DMS79 treated with DMSO at 0.1 percent for 48 hours (cell line): ENCODE measurements around the gene ADCY2.

ENCODE experiments used
- DNase-seq: peaks from one replicate; lab custom pipeline; 2025; lab: John Stamatoyannopoulos, UW

ADCY2 gene

DNA sequence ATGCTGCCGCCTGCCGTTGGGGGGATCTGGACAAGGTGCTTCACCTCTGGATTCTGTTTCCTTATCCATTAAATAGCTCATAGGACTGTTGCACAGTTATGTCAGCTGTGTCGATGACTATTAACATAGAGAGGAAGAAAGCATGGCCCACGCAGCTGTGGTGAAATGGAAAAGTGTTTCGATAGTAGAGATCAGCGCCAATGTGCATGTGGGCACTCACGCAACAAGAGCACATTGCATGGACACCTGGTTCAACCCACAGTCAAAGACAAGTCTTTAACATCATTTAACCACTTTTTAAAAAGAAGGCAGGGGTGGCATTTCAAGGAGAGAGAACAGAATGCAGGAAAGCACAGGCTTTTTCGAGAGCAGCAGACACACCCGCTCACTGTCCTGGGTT, 107.6 kb downstream of the ADCY2 start:
- no peak for DNase-seq

DNA sequence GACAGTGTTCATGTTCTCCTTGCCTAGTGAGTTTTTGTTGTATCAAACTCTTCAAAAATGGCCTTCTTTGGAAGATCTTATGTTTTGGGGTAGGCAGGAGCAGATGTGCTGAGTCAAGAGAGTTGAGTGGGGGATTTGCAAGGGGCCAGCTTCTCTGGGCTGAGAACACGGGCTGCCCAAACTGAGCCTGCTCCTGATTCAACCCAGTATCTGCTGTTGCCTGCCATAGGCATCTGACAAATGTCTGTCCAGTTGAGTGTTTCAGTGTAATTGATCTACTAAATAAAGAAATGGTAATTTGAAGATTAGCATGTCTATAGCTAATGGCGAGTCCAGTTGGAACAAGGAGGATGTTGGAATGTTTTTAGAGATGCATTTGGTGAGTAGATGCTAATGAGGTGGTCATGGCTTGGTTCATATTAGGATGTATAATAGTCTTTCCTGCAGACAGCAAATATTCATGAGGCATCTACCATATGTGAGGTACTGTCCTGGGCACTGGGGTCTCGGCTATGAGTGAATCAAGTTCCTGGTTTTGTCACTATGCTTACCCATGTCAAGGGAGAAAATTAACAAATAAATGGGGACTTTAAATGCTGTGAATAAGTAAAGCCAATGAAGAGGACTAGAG, 119.5 kb downstream of the ADCY2 start:
- DNase-seq = no peak

DNA sequence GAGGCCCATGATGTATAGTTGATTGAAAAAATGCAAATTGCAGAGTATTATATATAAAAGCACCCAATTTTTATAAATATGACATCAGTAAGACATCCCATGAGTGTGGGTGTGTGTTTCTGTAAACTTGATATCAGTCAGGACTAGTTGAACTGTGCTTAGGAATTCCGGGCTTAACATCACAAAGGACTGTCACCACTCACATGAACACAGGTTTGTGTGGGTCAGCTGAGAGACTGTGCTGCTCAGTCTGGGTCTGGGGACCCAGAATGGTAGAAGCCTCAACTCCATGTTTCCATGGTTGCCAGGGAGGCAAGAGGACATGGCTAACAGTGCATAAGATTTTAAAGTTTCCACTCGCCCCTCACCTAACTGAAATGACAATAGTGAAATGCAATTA, 120.3 kb downstream of the ADCY2 start:
- DNase-seq = no peak

DNA sequence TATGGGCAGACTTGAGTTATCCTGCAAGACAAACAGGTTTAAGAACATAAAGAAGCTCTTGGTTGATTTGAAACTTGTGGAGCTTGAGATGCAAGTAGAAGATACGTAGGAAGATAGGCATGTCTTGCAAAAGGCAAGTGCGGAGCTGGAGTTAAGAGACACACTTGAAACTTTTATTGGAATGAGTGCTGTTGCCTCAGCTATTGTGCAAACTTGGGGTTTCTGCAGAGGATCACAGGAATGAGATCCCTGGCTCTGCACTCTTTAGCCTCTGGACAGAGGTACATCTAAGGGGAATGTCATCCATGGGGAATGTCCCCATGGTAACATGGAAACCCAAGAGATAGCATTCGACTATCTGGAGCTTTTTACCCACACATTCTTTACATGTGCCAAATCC, 121.1 kb downstream of the ADCY2 start:
- DNase-seq = no peak

DNA sequence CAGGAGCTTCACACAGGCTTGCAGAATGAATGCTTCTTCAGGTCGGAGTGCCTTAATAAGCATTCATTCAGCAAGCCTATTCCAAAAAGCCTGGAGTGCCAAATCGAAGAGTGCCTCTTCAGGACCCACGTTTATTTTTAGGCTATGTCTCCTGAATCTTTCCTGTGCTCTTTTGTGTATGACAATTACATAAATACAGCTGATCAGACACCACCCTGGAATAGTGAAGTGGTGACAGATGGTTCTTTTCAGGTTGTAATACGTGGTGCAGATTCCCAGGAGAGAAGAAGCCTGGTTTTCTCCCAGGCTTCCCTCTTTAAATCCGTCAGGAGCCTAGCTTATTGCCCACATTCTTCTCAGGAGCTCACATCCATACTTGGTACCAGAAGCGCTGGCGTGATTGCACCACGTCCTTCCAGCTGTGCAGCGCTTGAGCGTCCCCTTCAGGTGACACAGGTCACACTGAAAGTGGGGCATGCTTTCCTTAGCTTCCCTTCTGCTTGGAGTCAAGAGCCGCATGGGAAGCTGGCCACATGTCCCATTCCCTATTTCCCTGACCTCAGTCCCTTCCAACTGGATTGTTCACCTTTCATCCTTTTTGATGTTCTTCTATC, 123.1 kb downstream of the ADCY2 start:
- no peak for DNase-seq

DNA sequence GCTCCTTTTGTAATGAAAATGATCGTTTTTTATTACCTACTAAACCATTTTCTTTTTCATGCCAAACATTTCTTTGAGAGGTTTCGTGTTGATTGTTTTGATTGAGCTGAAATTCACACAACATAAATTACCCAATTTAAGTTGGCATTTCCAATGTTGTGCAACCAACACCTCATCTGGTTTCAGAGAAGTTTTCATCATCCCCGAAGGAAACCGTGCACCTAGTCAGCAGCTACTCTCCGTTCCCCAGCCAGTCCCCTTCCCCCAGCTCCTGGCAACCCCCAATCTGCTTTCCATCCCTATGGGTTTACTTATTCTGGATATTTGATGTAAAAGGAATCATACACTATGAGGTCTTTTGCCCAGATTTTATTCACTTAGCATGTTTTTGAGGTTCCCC, 123.6 kb downstream of the ADCY2 start:
- no peak for DNase-seq

DNA sequence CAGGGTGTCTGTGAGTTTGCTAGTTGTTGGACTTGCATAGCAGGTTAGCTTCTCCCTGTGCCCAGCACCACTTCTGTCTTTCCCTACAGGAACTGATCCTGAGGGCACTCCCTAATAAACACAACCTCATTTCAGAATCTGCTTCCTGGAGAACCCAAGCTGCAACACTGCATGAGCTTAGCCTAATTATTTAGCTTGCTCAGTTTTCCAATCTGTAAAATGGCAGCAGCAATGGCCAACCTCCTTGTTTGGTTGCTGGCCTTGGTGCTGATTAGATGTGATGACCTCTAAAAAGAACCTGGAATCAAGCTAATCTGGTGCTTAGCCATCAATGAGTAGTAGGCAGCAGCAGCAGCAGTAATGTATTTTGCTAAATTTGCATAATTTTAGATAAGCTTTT, 133.9 kb downstream of the ADCY2 start:
- DNase-seq = no peak

DNA sequence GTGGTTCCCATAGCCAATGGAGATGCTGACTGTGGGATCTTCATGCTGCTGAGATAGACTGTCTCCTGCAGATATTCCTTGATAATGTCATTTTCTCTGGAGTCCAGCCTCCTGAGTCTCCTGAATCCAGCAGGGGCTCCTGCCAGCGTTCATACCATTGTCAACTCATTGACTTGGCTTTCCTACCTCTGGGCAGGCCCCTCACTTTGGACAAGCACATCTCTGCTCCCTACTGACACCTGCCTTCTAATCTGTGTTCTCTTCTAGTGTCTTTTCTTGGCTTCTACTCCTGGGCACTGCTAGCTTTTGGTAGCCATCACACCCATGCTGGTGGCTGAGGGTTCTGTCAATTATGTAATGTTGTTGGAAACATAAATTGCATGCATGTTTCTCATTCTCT, 138.0 kb downstream of the ADCY2 start:
- no peak for DNase-seq

DNA sequence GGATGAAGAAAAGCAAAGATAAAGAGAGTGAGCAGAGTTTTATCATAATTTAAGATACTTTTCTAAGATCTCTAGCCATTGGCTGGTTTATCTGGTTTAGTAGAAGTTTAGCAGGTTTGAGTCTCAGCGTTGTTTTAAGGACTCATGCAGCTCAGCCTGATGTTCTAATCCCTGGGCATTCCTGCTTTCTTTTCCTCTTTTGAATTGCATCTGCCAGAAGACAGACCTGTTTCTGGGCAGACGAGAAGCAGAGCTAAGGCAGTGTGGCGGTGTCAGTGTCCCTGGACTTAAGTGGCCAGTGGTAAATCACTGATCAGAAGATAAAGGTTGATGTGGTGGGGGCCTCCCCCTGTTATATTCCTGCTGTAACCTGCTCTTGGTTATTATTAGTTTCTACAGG, 138.6 kb downstream of the ADCY2 start:
- DNase-seq = no peak

DNA sequence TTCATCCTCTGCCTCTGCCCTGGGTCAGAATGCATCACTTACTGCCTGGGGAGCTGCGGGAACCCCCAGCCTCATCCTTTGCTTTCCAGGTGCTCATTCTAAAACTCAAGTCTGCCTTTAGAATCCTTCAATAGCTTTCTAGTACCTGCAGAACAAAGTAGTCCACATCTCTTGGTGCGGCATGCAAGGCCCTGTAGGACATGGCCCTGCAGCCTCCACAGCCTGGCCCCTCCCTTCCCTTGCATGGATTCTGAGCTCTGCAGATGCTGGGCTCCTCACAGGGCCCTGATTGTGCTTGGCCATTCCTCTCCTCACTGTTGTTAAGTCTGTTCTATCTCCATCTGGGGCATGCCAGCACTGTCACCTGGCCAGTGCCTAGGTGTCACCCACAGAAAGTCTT, 141.6 kb downstream of the ADCY2 start:
- DNase-seq = no peak

DNA sequence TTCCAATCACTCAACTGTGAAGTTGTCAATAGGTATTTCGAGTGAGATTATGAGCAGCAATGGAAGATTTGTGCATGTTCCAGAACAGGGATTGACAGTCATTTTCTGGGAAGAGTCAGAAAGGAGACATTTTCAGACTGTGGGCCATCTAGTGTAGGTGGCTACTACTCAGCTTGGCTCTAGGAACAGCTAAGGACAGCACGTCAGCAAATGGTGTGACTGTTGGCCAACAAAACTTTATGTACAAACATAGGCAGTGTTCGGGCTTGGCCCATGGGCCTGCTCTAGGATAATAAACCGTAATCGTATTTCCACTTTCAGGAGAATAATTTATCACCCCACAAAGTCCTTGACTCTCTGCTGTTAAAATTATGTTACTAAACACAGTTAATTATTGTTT, 143.6 kb downstream of the ADCY2 start:
- DNase-seq = no peak

DNA sequence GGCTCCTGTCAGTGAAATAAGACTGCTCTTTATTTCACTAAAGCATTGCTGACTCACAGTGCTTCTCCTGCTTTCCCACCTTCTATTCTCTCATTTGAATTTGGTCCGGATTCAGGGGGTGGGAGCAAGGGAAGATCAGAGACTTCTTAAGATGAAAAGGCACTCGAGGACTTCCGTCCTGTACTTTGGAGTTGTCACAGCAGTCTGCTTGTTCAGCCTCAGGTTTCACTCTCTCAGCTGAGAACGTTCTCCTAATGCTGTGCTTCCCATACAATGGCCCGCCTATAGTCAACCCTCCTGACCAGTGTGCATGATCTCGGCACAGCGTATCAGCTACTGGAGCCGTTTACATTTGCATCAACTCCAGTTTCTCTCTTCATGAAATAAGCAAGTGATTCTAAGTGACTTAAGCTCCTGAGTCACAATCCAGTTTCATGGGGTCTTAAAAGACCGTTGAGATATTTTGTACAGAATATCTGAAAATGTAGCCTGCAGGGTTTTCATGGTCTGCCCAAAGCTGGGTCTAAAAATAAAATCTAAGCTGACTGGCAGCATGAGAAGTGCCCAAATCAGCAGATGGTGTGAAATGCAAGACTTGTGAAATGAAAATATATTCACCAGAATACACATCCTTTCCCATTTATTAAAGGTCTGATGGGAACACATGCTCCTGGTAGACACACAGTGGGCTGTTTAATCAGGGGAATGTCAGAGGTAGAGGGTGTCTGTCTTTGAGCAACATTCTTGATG, 145.0 kb downstream of the ADCY2 start:
- DNase-seq = no peak

DNA sequence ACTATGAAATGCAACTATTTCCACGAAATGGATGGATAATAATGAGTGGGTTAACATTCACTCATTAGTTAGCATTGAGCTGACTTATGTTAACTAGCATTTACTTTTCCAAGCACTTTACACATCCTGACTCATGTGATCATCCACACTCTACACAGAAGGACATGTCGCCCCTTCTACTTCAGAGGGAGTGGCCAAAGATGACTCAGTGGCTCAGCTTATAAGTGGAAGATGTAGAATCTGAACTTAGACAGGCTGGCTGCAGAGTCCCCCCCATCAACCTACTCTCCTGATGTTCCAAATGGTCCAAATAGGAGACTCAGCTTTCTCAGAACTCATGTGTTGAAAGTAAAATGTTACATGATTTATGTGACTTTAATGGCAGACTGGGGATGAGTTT, 146.0 kb downstream of the ADCY2 start:
- DNase-seq = no peak

DNA sequence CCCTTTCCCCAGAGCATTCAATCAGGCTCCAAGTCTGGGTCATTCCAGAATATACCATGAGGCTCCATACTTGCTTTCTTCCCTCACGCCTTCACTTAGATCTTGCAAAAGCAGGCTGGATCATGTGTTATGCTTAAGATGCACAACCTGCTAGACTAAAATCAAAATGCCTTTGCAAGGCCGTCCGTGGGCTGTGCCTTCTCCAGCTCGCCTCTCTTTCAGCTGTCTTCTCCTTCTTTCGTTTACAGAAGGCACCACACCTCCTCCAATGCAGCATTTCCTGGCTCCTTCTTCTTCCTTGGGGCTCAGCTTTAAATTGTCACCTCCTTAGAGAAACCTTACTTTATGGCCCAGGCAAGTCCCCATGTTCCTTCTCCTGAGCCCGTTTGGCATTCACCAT, 150.6 kb downstream of the ADCY2 start:
- no peak for DNase-seq

DNA sequence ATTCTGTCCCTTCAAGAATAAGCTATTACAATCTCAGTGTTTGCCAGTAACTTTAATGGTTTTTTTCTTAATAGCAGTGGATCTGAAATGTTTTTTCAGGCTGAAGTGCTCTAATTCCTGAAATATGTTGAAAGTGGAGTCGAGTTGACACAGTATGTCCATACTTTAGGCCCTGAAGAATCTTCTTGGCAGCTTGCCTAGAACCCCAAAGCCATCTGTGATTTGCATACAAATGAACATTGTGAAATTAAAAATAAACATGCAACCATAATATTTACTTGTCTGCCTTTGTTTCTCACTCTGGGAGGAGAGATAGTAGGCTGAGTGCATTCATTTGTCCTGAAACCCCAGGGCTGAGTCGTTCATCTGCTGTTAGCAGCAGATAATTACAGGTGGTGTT, 152.7 kb downstream of the ADCY2 start:
- DNase-seq = peak; percentile 22

DNA sequence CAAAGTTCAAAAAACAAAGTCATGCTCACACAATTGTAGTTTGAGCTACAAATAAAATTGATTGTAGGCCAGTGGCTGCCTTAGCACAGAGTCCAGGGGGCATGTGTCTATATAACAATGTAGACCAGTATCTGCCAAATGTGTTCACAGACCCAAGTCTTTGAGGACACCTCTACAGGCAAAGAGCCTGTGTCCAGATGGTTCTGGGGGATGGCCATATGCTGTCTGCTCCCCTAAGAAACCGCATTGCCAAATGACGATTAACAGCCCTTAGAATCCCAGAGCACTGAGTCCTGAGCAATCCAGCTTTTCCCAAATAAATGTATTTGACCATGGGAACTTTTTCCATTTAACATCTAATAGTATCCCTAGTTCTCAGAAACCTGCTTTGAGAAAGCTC, 169.6 kb downstream of the ADCY2 start:
- no peak for DNase-seq

DNA sequence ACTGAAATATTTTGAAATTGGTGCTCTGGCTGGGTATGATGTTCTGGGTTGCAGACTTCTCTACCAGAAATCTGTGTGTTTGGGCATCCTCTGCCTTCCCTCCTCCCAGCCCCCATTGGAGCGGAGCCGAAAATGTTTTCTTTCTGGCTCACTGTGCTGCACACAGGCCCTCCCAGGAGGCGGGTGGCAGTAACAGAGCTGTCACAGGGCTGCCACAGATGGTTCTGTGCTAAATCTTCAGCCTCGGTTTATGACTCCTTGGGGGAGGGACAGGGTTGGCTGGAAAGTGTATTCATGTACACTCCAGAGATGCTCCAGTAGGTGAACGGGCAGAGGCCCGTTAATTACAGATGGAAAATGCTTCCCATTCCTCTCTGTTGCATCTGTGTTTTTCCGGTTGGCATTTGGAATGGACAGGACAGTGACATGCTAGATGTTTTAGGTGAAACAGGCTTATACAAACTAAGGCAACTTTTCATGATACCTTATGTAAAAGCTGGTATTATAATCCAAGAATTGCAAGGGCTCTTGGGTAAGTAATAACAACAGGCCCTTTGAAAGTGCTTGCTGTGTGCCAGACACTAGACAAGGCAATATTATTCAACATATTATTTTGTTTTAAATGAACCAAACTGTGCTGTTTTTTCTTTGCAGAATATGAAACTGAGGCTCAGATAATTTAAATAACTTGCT, 180.2 kb downstream of the ADCY2 start:
- DNase-seq = no peak

DNA sequence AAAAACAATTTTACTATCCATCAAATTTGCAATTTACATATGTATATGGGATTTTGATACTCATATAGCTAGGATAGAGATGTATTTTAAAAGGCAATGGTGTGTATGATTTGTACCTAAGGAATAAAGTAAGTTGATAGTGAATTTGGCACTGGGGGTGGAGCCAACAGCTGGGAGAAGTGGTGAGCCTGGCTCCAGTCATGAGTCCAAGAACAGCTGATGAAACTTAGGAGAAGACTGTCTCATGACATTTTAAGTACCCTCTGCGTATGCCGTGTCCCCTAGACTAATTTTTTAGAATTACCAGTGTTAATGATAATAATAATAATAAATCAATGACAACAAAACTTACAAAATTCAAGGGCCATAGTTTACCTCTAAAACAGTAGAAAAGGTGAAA, 181.4 kb downstream of the ADCY2 start:
- DNase-seq = no peak

DNA sequence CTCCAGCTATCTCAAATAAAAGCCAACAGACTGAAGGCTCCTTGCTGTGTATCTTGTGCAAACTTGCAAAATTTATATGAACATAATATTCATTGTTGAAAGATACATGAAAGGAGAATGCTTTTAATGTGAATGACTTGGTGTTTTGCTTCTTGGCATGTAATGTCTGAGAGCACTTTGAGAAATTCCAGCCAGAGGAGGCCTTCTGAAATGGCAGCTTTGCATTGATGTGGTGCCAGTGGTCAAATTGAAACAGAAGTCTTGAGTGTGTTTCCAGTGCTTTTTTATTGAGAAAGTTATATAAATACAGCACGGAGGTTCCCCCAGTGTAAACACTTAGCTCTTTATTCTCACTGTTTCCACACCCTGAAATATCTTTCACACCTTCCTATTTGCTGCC, 182.1 kb downstream of the ADCY2 start:
- DNase-seq = no peak

DNA sequence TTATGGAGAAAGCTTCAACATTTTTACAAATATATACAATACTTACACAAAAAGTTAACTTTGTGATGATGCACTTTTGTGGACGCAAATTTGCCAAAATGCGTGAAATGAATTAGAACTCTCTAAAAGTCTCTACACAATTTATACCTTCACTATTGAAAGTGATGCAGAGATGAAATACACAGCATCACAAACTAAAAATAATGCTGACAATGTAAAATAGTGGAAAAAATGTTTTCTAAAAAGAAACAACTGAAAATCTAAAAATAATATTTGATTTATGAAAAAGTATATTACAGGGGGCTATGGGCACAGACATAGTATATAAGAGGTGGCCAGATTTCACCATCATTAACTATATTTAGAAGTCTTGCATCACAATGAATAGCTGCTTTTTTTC, 188.8 kb downstream of the ADCY2 start:
- no peak for DNase-seq

DNA sequence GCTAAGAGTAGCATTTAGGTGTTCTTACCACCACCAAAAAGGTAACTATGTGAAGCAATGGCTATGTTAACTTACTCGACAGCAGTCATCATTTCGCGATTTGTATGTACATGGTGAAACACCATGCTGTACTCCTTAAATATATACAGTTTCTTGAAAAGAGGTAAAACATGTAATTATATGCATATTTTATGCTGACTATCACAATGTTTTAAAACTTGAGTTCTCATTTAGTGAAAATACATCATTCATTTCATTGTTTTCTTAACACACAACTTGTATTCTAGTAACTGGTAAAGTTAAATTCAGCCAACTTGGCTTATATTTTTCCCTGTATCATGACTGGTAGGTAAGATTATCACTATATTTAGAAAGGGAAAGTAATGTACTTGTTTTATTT, 189.9 kb downstream of the ADCY2 start:
- DNase-seq = no peak

DNA sequence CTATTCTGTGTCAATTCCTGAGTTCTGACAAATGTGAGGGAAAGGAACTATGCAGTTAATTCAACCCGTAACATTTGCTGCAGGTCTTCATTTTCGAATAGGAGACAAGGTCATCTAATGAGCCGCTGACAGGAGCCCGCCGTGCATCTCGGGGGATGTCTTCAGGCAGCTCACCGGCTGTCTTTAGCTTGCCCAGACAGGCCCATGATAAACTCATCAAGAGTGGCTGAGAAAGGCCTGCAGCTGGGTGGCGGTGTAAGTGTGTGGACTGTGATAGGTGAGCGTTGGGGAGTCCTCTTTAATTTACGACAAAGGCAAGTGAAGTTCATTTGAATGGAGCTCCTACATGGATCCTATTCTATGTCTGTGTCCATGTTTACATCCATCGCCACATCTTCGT, 190.5 kb downstream of the ADCY2 start:
- DNase-seq = no peak

DNA sequence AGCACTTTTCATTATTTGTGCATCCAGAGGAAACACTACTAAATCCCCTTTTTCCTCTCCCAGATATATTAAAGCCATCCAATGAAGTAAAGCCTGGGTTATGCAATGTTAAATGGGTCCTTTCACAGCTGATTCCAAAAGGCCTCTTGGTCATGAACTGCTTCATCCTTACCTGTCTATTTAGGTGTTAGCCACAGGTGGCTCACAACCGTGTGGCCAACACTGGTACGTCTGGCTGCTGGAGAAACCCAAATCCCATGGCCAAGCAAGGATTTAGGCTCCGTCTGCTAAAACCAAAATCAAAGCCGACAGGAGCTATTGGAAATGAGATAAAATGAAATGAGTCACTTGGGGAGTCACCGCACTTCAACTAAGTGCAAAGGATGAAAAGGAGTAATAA, 193.9 kb downstream of the ADCY2 start:
- no peak for DNase-seq
